ENCODE measurements around the gene BRI3. TPM values are rescaled to one million over a fixed set of nuclear protein-coding genes. Genes with fewer than 3 reads are reported as not detected.

BRI3 gene
- total and polyA plus RNA-seq, 10 donors: 59.3 to 264 (median 177) TPM

DNA sequence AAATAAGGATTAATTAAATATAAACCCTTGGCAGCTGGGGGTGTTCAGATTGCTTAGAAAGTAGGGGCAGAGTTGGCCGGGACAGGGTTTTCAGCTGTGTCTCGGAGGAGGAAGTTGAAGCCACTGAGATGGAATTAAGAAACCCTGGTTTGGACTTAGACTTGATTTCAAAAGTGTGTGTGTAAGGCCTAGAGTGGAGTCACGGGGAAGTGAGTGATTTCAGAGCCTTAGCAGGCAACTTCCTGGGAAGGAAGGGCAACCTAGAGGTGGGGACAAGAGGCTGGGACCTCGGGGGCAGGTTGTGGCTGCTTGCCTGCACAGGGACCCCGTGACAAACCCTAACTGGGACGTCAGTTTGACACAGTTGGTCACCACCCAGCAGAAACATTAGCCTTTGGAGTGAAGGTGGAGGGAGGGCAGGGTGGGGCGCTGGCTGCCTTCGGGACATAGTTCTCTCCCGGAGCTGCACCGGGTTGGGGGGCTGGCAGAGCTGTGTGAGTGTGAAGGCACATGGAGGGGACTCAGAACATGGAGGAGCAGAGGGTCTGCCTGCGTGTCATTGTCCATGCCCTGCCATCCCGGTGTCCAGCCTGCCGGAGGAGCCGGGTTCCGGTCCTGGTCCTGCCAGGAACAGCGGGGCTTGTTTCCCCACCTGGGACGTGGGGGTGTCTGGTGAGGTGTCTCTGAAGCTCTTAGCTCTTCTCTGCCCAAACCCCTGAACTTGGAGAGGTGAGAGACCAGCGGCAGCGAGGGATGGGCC lies 1.8 kb downstream of the BRI3 start:
- TF ChIP-seq POLR2A (IDR thresholded peaks at IDR 0.05) (peak in 1 of 3 donors; percentile 28), POLR2AphosphoS5 (IDR thresholded peaks at IDR 0.05) (peak; percentile 28 to 81 (median 63))
- TF ChIP-seq, protein P1, sequence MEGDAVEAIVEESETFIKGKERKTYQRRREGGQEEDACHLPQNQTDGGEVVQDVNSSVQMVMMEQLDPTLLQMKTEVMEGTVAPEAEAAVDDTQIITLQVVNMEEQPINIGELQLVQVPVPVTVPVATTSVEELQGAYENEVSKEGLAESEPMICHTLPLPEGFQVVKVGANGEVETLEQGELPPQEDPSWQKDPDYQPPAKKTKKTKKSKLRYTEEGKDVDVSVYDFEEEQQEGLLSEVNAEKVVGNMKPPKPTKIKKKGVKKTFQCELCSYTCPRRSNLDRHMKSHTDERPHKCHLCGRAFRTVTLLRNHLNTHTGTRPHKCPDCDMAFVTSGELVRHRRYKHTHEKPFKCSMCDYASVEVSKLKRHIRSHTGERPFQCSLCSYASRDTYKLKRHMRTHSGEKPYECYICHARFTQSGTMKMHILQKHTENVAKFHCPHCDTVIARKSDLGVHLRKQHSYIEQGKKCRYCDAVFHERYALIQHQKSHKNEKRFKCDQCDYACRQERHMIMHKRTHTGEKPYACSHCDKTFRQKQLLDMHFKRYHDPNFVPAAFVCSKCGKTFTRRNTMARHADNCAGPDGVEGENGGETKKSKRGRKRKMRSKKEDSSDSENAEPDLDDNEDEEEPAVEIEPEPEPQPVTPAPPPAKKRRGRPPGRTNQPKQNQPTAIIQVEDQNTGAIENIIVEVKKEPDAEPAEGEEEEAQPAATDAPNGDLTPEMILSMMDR (IDR thresholded peaks at IDR 0.05 in 8 of 11, conservative IDR thresholded peaks at IDR 0.05 in 3 of 11): no peak
- H3K36me3 ChIP-seq: peaks cover 0 to 55% (median 2%) of the 10 kb centered on the region in 6 donors
- H3K27me3 ChIP-seq (replicated peaks in 1 of 7): no peaks in the 10 kb centered on the region
- H3K27ac ChIP-seq: peak overlapping the region; percentile 27 to 98 (median 94)
- peak overlapping the region; percentile 60 to 94 (median 80) for H3K4me3 ChIP-seq
- peaks cover 49 to 77% (median 69%) of the 10 kb centered on the region in 6 donors for H3K4me1 ChIP-seq
- intact Hi-C loops (cut with DNase I; ENCODE audit: low total_unique reads): no loop called here
- no peaks in the 10 kb centered on the region for H3K9me3 ChIP-seq
- WGBS, 5 donors: 38 to 59% (median 48%) methylated on average over 12 to 19 of the region's 19 CpGs
- peak; percentile 85 for DNase-seq

DNA sequence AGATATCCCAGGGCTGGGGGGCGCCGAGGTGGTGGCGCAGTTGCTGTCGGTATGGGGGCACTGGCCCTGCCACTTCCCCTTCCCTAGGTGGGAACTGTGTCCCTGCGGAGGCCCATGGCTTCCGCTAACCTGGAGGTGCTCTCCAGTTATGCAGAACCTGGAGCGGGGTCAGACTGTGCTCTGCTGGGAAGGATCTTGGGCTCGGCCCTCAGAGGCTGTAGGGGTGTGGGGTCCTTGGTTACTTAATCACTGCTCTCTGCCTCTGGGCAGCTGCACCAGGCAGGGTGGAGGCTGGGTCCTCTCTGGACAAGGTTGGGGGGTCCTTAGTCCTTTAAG lies 2.4 kb downstream of the BRI3 start:
- peak overlapping the region; percentile 60 to 94 (median 80) for H3K4me3 ChIP-seq
- DNase-seq: no peak
- WGBS, 5 donors: 33 to 75% (median 45%) methylated on average over 8 of the region's 8 CpGs
- peaks cover 0 to 60% (median 3%) of the 10 kb centered on the region in 6 donors for H3K36me3 ChIP-seq
- H3K27ac ChIP-seq: peak overlapping the region; percentile 27 to 98 (median 94)
- TF ChIP-seq POLR2A (IDR thresholded peaks at IDR 0.05) (no peak), POLR2AphosphoS5 (IDR thresholded peaks at IDR 0.05) (no peak)
- TF ChIP-seq, protein P1 (IDR thresholded peaks at IDR 0.05 in 8 of 11, conservative IDR thresholded peaks at IDR 0.05 in 3 of 11): no peak
- no peaks in the 10 kb centered on the region for H3K9me3 ChIP-seq
- H3K27me3 ChIP-seq (replicated peaks in 1 of 7): no peaks in the 10 kb centered on the region
- intact Hi-C loops (cut with DNase I; ENCODE audit: low total_unique reads): no loop called here
- H3K4me1 ChIP-seq: peaks cover 49 to 83% (median 75%) of the 10 kb centered on the region in 6 donors

DNA sequence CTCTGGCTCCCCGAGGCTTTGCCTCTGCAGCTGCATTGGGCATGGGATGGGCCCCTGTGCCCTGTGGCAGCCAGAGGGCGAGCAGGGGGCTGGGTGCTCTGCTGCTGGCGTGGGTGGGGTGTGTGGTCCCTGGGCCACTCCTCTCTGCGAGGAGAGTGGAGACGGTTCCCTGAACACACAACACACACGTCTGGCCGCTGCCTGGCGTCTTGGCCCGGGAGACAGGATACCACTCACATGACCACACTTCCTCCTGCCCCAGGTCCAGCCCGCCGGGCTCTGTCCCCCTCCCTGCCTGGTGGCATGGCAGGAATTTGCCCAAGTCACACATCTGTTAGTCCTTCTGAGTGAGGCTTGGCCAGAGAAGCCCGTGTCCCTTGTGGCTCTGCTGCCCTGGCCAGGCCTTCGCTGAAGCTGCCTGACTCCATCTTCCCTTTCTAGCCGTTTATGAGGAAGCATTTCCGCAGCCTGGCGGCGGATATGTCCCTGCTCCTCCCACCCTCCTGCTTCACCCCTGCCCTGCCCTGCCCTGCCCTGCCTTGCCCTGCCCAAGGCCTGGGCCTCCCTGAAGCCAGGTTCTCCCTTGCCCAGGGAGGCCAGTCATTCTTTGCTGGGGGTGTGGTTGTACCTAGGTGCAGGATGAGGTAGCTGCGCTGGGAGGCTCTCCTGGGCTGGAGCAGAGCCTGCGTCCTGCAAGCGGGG lies 3.0 kb downstream of the BRI3 start:
- no peaks in the 10 kb centered on the region for H3K27me3 ChIP-seq (replicated peaks in 1 of 7)
- H3K4me1 ChIP-seq: peaks cover 54 to 89% (median 81%) of the 10 kb centered on the region in 6 donors
- H3K9me3 ChIP-seq: no peaks in the 10 kb centered on the region
- DNase-seq: peak; percentile 92
- intact Hi-C loops (cut with DNase I; ENCODE audit: low total_unique reads): no loop called here
- H3K27ac ChIP-seq: peak overlapping the region; percentile 27 to 98 (median 94)
- peak overlapping the region; percentile 60 to 94 (median 80) for H3K4me3 ChIP-seq
- 27 to 40% (median 30%) methylated on average over 9 to 20 of the region's 20 CpGs for WGBS, 5 donors
- H3K36me3 ChIP-seq: peaks cover 0 to 66% (median 5%) of the 10 kb centered on the region in 6 donors
- TF ChIP-seq POLR2A (IDR thresholded peaks at IDR 0.05) (no peak), POLR2AphosphoS5 (IDR thresholded peaks at IDR 0.05) (peak; percentile 77 to 88 (median 85))
- TF ChIP-seq, protein P1 (IDR thresholded peaks at IDR 0.05 in 8 of 11, conservative IDR thresholded peaks at IDR 0.05 in 3 of 11): peak in 2 of 11 experiments; percentile 5 to 16

All from spleen (tissue), 11 donors.